Tibial nerve (tissue), 4 donors: ENCODE data around the gene NAT16.

Source experiments
- EP300 ChIP-seq, 2 donors: sonication (generic); formaldehyde crosslinking; IDR thresholded peaks; one replicate each; pipeline ENCODE4 v1.6.1; 2017; ENCODE audit warnings: antibody characterized with exemption in 2 of 2, mild to moderate bottlenecking in 1 of 2
- TF ChIP-seq, protein P1 (sequence below), 5 experiments: fragments of 200-600 bp in 3 of 5; fragments of 450-650 bp in 2 of 5; sonication (generic) in 3 of 5; IDR thresholded peaks; one replicate each; pipeline ENCODE4 v1.5.1; 2016 to 2019; ENCODE audit warnings: antibody characterized with exemption in 5 of 5, mild to moderate bottlenecking in 3 of 5, moderate library complexity in 2 of 5

DNA sequence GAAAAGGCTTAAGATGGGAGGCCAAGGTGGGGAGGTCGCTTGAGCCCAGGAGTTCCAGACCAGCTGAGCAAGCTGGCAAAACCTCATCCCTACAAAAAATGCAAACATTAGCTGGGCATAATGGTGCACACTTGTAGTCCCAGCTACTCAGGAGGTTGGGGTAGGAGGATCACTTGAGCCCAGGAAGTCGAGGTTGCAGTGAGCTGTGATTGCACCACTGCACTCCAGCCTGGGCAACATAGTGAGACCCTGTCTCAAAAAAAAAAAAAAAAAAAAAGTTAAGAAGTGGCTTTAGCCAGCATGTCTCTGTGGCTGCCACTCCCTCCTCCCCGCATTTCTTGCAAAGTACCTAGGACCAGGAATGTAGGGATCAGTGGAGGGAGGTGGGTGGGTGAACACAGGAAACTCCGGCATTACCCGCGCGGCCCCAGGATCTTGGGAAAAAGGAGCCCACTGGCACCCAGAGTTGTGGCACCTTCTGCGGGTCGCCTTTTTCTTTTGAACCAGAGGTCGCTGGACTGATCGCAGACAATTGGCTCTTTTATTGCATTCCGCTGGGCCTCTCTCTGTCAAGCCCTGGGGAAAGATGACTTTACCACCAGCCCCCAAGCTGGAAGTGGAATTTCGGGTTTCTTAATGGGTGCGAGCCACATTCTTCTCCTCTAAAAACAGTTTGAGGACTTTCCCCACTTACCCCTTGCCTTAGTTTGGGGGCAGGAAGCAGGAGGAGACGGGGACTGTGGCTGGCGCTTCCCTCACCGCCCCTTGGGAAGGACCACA, 18.2 kb downstream of the NAT16 start:
- TF ChIP-seq, protein P1, sequence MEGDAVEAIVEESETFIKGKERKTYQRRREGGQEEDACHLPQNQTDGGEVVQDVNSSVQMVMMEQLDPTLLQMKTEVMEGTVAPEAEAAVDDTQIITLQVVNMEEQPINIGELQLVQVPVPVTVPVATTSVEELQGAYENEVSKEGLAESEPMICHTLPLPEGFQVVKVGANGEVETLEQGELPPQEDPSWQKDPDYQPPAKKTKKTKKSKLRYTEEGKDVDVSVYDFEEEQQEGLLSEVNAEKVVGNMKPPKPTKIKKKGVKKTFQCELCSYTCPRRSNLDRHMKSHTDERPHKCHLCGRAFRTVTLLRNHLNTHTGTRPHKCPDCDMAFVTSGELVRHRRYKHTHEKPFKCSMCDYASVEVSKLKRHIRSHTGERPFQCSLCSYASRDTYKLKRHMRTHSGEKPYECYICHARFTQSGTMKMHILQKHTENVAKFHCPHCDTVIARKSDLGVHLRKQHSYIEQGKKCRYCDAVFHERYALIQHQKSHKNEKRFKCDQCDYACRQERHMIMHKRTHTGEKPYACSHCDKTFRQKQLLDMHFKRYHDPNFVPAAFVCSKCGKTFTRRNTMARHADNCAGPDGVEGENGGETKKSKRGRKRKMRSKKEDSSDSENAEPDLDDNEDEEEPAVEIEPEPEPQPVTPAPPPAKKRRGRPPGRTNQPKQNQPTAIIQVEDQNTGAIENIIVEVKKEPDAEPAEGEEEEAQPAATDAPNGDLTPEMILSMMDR (IDR thresholded peaks at IDR 0.05), result no peak
- no peak for TF ChIP-seq EP300 (IDR thresholded peaks at IDR 0.05)
